ENCODE results near the gene ISG20L2. TPM values are rescaled to one million over a fixed set of nuclear protein-coding genes. Genes with fewer than 3 reads are reported as not detected.

Gene ISG20L2
- total RNA-seq, 1 donor from 2014 or later: 57.4 TPM

GRCh38 chr1:156743367-156744302 is 15.1 kb upstream of the ISG20L2 start:
- Mint-ChIP-seq H3K36me3 (ENCODE audit: low read depth) (peaks cover 75% of the 10 kb centered on the region), H3K27ac (no peak overlapping the region), H3K9me3 (no peaks in the 10 kb centered on the region), H3K4me3 (ENCODE audit: low read depth) (no peak overlapping the region), H3K4me1 (ENCODE audit: low read depth) (peaks cover 44% of the 10 kb centered on the region), H3K27me3 (ENCODE audit: low read depth) (no peaks in the 10 kb centered on the region)
- intact Hi-C loops (cut with micrococcal nuclease): no loop called here
- DNase-seq (ENCODE audit: low spot score): no peak

GRCh38 chr1:156742801-156743200 is 14.2 kb upstream of the ISG20L2 start:
- Mint-ChIP-seq H3K27me3 (ENCODE audit: low read depth) (no peaks in the 10 kb centered on the region), H3K36me3 (ENCODE audit: low read depth) (peaks cover 77% of the 10 kb centered on the region), H3K27ac (peak overlapping the region; percentile 92), H3K9me3 (no peaks in the 10 kb centered on the region), H3K4me1 (ENCODE audit: low read depth) (peaks cover 38% of the 10 kb centered on the region), H3K4me3 (ENCODE audit: low read depth) (no peak overlapping the region)
- intact Hi-C loops (cut with micrococcal nuclease): no loop called here
- DNase-seq (ENCODE audit: low spot score): no peak

GRCh38 chr1:156742017-156742416 is 13.5 kb upstream of the ISG20L2 start:
- Mint-ChIP-seq H3K27ac (peak overlapping the region; percentile 92), H3K36me3 (ENCODE audit: low read depth) (peaks cover 79% of the 10 kb centered on the region), H3K4me1 (ENCODE audit: low read depth) (peaks cover 32% of the 10 kb centered on the region), H3K4me3 (ENCODE audit: low read depth) (peak overlapping the region; percentile 95), H3K27me3 (ENCODE audit: low read depth) (no peaks in the 10 kb centered on the region), H3K9me3 (no peaks in the 10 kb centered on the region)
- intact Hi-C loops (cut with micrococcal nuclease): no loop called here
- no peak for DNase-seq (ENCODE audit: low spot score)

GRCh38 chr1:156741481-156741983 is 13.0 kb upstream of the ISG20L2 start:
- H3K4me3 Mint-ChIP-seq (ENCODE audit: low read depth): peak overlapping the region; percentile 95
- H3K27ac Mint-ChIP-seq: peak overlapping the region; percentile 92
- no peak for DNase-seq (ENCODE audit: low spot score)
- no peaks in the 10 kb centered on the region for H3K9me3 Mint-ChIP-seq
- peaks cover 80% of the 10 kb centered on the region for H3K36me3 Mint-ChIP-seq (ENCODE audit: low read depth)
- peaks cover 31% of the 10 kb centered on the region for H3K4me1 Mint-ChIP-seq (ENCODE audit: low read depth)
- intact Hi-C loops (cut with micrococcal nuclease): loop anchor here (1.0 kb wide), 3 partner anchors 10 to 26 kb away; partner anchors contain the start of genes HDGF, ISG20L2, METTL25B and PRCC
- H3K27me3 Mint-ChIP-seq (ENCODE audit: low read depth): no peaks in the 10 kb centered on the region

- Mint-ChIP-seq H3K36me3 (ENCODE audit: low read depth) (peaks cover 76% of the 10 kb centered on the region), H3K4me3 (ENCODE audit: low read depth) (peak within 1 kb of the TSS; percentile 95), H3K4me1 (ENCODE audit: low read depth) (peaks cover 28% of the 10 kb centered on the region)
Observed at GRCh38 chr1:156740741-156741480, 12.3 kb upstream of the ISG20L2 start, which contains the start of gene MRPL24. TSS of gene MRPL24 (minus strand) at chr1:156741088. CDS start at chr1:156738704, 2,384 bp downstream.

GRCh38 chr1:156740237-156740740 is 11.7 kb upstream of the ISG20L2 start:
- H3K36me3 Mint-ChIP-seq (ENCODE audit: low read depth): peaks cover 75% of the 10 kb centered on the region
- H3K27me3 Mint-ChIP-seq (ENCODE audit: low read depth): no peaks in the 10 kb centered on the region
- H3K9me3 Mint-ChIP-seq: no peaks in the 10 kb centered on the region
- H3K4me1 Mint-ChIP-seq (ENCODE audit: low read depth): peaks cover 22% of the 10 kb centered on the region
- intact Hi-C loops (cut with micrococcal nuclease): no loop called here
- H3K4me3 Mint-ChIP-seq (ENCODE audit: low read depth): peak overlapping the region; percentile 95
- no peak for DNase-seq (ENCODE audit: low spot score)
- peak overlapping the region; percentile 92 for H3K27ac Mint-ChIP-seq

More at GRCh38 chr1:156740741-156741480, 12.3 kb upstream of the ISG20L2 start, which contains the start of gene MRPL24:
- peak within 1 kb of the TSS; percentile 92 for H3K27ac Mint-ChIP-seq
- no peaks in the 10 kb centered on the region for H3K9me3 Mint-ChIP-seq
- intact Hi-C loops (cut with micrococcal nuclease): loop anchor here (1.0 kb wide), 3 partner anchors 10 to 26 kb away; partner anchors contain the start of genes HDGF, ISG20L2, METTL25B and PRCC
- DNase-seq (ENCODE audit: low spot score): peak; percentile 97
- no peaks in the 10 kb centered on the region for H3K27me3 Mint-ChIP-seq (ENCODE audit: low read depth)

- H3K4me3 Mint-ChIP-seq (ENCODE audit: low read depth): peak overlapping the region; percentile 72
- intact Hi-C loops (cut with micrococcal nuclease): no loop called here
- no peaks in the 10 kb centered on the region for H3K9me3 Mint-ChIP-seq
- DNase-seq (ENCODE audit: low spot score): no peak
- H3K27me3 Mint-ChIP-seq (ENCODE audit: low read depth): no peaks in the 10 kb centered on the region
- peak overlapping the region; percentile 49 for H3K27ac Mint-ChIP-seq
- peaks cover 20% of the 10 kb centered on the region for H3K4me1 Mint-ChIP-seq (ENCODE audit: low read depth)
- peaks cover 68% of the 10 kb centered on the region for H3K36me3 Mint-ChIP-seq (ENCODE audit: low read depth)
Observed at GRCh38 chr1:156738916-156739315, 10.3 kb upstream of the ISG20L2 start.

- intact Hi-C loops (cut with micrococcal nuclease): no loop called here
- peaks cover 66% of the 10 kb centered on the region for H3K36me3 Mint-ChIP-seq (ENCODE audit: low read depth)
- DNase-seq (ENCODE audit: low spot score): no peak
- no peaks in the 10 kb centered on the region for H3K27me3 Mint-ChIP-seq (ENCODE audit: low read depth)
- no peak overlapping the region for H3K4me3 Mint-ChIP-seq (ENCODE audit: low read depth)
- peaks cover 20% of the 10 kb centered on the region for H3K4me1 Mint-ChIP-seq (ENCODE audit: low read depth)
- H3K9me3 Mint-ChIP-seq: no peaks in the 10 kb centered on the region
- no peak overlapping the region for H3K27ac Mint-ChIP-seq
Observed at GRCh38 chr1:156738407-156738806, 9.8 kb upstream of the ISG20L2 start.

GRCh38 chr1:156733989-156734584 is 5.5 kb upstream of the ISG20L2 start:
- DNase-seq (ENCODE audit: low spot score): no peak
- no peak overlapping the region for H3K4me3 Mint-ChIP-seq (ENCODE audit: low read depth)
- peaks cover 20% of the 10 kb centered on the region for H3K4me1 Mint-ChIP-seq (ENCODE audit: low read depth)
- no peaks in the 10 kb centered on the region for H3K9me3 Mint-ChIP-seq
- no peak overlapping the region for H3K27ac Mint-ChIP-seq
- H3K36me3 Mint-ChIP-seq (ENCODE audit: low read depth): peaks cover 51% of the 10 kb centered on the region
- intact Hi-C loops (cut with micrococcal nuclease): no loop called here
- no peaks in the 10 kb centered on the region for H3K27me3 Mint-ChIP-seq (ENCODE audit: low read depth)

GRCh38 chr1:156727926-156728598 is 504 bp downstream of the ISG20L2 start, which contains the start of gene METTL25B:
TSS of gene METTL25B (plus strand) at chr1:156728469. CDS start at chr1:156729105, 636 bp downstream.
- peak; percentile 80 for DNase-seq (ENCODE audit: low spot score)
- H3K4me1 Mint-ChIP-seq (ENCODE audit: low read depth): peaks cover 28% of the 10 kb centered on the region
- intact Hi-C loops (cut with micrococcal nuclease): loop anchor here (1.0 to 5.0 kb wide), 7 partner anchors 13 to 164 kb away; partner anchors contain the start of genes HDGF, MRPL24, NTRK1 and PEAR1
- H3K4me3 Mint-ChIP-seq (ENCODE audit: low read depth): no peak within 1 kb of the TSS
- H3K36me3 Mint-ChIP-seq (ENCODE audit: low read depth): peaks cover 32% of the 10 kb centered on the region
- H3K9me3 Mint-ChIP-seq: no peaks in the 10 kb centered on the region
- peak within 1 kb of the TSS; percentile 99 for H3K27ac Mint-ChIP-seq
- H3K27me3 Mint-ChIP-seq (ENCODE audit: low read depth): no peaks in the 10 kb centered on the region

GRCh38 chr1:156727492-156727891 is 1.1 kb downstream of the ISG20L2 start:
- no peak overlapping the region for H3K4me3 Mint-ChIP-seq (ENCODE audit: low read depth)
- intact Hi-C loops (cut with micrococcal nuclease): loop anchor here (2.0 to 5.0 kb wide), 2 partner anchors 67 to 165 kb away; partner anchors contain the start of gene PEAR1
- DNase-seq (ENCODE audit: low spot score): no peak
- peaks cover 27% of the 10 kb centered on the region for H3K36me3 Mint-ChIP-seq (ENCODE audit: low read depth)
- H3K27ac Mint-ChIP-seq: peak overlapping the region; percentile 99
- H3K9me3 Mint-ChIP-seq: no peaks in the 10 kb centered on the region
- no peaks in the 10 kb centered on the region for H3K27me3 Mint-ChIP-seq (ENCODE audit: low read depth)
- H3K4me1 Mint-ChIP-seq (ENCODE audit: low read depth): peaks cover 28% of the 10 kb centered on the region
